ENCODE results near the gene TMEM74B.
A peak's percentile ranks its signal among the peaks of the same experiment; 100 is the strongest.

TMEM74B gene

DNA sequence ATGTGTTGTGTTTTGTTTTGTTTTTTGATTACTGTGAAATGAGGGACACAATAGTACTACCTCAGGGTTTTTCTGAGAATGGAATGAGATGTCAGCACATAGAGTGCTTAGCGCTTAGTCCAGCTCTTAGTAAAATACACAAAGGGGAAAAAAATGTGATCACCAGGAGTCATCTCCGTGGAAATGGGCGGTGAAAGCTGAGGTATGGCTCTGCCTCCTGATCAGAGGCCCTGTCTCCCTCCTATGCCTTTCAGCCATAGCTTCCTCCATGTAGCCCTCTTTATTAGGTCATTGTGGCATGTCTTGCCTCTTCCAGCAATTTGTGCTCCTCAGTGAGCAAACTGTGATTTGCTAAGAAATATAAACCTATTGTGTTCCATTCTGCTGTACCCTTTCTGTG lies 53.4 kb downstream of the TMEM74B start:
- intact Hi-C loops (cut with DNase I; ENCODE audit: low total_unique reads) = no loop called here
- Histone ChIP-seq H3K4me1 (no peaks in the 10 kb centered on the region), H3K36me3 (peaks cover 72 to 87% (median 87%) of the 10 kb centered on the region in 3 donors), H3K27me3 (no peaks in the 10 kb centered on the region), H3K9me3 (no peaks in the 10 kb centered on the region), H3K4me3 (no peak overlapping the region), H3K27ac (no peak overlapping the region)
- DNase-seq = no peak
- TF ChIP-seq, protein P1, sequence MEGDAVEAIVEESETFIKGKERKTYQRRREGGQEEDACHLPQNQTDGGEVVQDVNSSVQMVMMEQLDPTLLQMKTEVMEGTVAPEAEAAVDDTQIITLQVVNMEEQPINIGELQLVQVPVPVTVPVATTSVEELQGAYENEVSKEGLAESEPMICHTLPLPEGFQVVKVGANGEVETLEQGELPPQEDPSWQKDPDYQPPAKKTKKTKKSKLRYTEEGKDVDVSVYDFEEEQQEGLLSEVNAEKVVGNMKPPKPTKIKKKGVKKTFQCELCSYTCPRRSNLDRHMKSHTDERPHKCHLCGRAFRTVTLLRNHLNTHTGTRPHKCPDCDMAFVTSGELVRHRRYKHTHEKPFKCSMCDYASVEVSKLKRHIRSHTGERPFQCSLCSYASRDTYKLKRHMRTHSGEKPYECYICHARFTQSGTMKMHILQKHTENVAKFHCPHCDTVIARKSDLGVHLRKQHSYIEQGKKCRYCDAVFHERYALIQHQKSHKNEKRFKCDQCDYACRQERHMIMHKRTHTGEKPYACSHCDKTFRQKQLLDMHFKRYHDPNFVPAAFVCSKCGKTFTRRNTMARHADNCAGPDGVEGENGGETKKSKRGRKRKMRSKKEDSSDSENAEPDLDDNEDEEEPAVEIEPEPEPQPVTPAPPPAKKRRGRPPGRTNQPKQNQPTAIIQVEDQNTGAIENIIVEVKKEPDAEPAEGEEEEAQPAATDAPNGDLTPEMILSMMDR (IDR thresholded peaks at IDR 0.05) = no peak

- Histone ChIP-seq H3K36me3 (peaks cover 72 to 87% (median 87%) of the 10 kb centered on the region in 3 donors), H3K9me3 (no peaks in the 10 kb centered on the region), H3K4me1 (no peaks in the 10 kb centered on the region), H3K27ac (no peak overlapping the region), H3K27me3 (no peaks in the 10 kb centered on the region), H3K4me3 (no peak overlapping the region)
- intact Hi-C loops (cut with DNase I; ENCODE audit: low total_unique reads) = no loop called here
- TF ChIP-seq, protein P1 (IDR thresholded peaks at IDR 0.05) = no peak
- DNase-seq = peak in 1 of 2 donors; percentile 48
Measured at GRCh38 chr20:1130847-1131246, 53.9 kb downstream of the TMEM74B start.

Measured in tibial artery (tissue), 4 donors.